ENCODE measurements around the gene WWTR1.

The WWTR1 gene

DNA sequence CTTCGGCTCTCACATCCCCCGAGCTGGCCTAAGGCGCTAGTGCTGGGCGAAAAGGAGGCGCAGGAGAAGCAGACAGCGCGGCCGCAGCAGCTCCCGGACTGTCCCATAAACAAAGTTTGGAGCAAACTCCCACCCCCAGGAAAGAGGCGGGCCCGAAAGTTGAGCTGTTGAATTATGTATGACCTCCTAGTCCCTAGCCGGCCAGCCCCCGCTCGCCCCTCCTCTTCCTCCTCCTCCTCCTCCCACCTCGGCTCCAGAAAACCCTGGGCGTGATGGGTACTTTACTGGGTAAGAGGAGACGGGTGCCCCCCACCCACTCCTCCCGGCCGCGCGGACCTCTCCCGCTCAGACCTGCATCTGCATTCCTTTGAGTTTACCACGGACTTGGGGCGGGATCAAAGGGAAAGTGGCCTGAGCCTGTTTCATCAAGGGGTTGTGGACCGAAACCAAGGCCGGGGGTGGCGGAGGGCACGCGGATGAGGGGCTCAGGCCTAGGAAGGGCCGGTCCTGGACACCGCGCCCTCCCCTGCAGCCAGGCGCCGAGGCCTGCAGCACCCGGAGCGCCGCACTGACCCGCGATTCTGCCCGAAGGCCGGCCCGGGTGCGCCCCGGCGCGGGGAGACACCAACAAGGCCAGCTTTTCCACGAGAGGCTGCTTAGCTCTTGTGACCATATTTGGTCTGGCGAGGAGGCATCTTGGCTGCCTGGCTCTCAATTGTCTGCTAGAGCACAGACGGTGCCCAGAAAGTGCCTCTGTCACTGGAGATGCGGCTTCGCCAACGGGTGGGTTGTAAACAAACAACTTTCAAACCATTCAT is at the start of gene WWTR1:
WWTR1 (minus strand) TSS at position 100 of the 818 bp plus-strand sequence. CDS start 719 bp downstream, outside the sequence.
- no peak for DNase-seq (ENCODE audit: low read depth in 3 of 3, low spot score in 1 of 3)

DNA sequence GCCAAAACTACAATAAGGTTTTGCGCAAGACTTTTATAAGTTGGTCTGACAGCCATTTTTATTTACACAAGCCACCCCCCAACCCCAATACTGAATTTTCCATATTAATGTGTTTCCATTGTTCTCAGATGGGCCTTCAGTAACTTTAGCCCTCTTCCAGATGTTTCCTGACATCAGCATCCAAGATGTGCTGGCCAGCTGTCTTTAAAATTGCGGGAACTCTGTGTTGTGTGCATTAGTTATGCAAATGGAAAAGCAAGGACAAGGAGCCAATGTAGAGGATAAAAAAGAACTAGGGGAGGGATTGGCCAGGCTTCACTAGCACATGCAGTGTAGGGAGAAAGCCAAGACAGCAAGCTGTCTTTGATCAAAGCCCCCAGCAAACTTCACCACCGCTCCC is 49.1 kb upstream of the WWTR1 start:
- no peak for DNase-seq (ENCODE audit: low read depth in 3 of 3, low spot score in 1 of 3)

DNA sequence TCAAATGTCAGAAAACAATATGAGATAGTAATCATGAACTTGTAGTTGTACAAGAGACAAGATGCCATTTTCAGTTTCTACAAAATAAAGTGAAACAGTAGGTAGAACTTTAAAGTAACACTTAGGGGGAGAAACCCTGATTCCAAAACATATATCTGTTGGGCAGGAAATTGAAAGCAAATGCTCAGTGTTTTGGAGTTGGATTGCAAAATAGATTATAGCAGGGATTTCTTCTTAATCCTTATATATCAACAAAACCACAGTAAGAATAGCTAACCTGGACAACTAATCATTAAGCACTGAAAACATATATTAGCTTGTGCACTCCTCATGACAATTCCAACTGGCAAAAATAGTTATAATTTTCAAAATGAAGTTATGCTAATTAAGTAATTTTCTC is 47.6 kb upstream of the WWTR1 start:
- no peak for DNase-seq (ENCODE audit: low read depth in 3 of 3, low spot score in 1 of 3)

DNA sequence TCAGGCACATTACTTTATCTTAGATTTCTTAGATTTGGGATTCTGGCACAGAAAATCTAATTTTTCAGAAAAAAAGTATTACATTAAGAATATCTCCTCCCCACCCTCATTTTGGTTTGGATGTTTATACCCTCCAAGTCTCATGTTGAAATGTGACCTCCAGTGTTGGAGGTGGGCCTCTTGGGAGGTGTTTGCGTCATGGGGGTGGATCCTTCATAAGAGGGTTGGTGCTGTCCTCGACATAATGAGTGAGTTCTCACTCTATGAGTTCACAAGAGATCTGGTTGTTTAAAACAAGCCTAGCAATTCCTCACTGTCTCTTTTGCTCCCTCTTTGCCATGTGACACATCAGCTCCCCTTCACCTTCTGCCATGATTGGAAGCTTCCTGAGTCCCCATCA is 45.6 kb upstream of the WWTR1 start:
- DNase-seq (ENCODE audit: low read depth in 3 of 3, low spot score in 1 of 3) = no peak

DNA sequence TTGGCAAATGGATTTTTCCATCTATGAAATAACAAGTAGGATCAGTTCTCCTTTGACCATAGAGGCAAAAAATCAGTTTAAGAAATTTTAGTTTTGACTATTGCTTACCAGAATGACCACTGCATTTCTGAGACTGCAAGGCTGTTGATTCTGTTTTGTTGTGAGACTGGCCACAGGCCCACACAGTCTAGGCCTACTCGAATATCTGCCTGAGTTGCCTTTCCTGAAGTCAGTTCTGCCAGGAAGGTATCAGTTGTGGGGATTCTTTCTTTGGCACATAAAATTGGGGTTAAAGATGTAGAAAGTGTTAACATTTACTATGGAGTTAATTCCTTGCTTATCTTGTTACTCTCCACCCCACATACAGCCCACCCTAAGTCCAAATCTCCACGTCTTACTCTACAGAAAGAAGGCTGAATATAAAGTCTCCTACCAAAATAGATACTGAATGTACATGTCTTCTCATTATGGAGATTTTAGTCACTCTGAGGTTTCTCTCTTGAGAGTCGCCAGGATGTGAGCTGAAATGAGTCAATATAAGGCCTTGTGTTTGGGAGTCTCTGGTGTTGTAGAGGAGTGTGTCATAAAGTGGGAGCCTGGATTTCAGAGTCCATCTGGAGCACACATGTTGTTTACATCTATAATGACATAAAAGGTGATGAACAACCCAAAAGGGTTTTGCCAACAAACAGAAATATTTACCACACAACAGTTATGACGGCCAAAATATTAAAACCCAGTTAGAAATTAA is 45.0 kb upstream of the WWTR1 start:
- DNase-seq (ENCODE audit: low read depth in 3 of 3, low spot score in 1 of 3) = no peak

DNA sequence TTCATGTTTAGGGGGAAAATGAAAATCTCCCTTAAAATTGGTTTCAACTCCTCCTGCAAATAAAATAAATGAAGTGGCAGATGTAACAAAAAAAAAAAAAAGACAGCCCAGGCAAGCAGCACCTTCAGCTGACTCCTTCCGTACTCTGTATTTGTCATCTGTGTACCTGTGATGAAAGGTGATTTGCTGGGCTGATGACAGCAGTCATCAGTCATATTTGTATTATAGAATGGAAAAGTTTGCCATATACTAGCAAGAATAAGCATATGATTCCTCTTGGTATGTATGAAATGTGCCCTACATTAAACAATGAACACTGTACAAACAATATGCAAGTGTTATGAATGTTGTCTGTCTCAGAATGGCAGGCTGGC is 44.1 kb upstream of the WWTR1 start:
- DNase-seq (ENCODE audit: low read depth in 3 of 3, low spot score in 1 of 3) = no peak

DNA sequence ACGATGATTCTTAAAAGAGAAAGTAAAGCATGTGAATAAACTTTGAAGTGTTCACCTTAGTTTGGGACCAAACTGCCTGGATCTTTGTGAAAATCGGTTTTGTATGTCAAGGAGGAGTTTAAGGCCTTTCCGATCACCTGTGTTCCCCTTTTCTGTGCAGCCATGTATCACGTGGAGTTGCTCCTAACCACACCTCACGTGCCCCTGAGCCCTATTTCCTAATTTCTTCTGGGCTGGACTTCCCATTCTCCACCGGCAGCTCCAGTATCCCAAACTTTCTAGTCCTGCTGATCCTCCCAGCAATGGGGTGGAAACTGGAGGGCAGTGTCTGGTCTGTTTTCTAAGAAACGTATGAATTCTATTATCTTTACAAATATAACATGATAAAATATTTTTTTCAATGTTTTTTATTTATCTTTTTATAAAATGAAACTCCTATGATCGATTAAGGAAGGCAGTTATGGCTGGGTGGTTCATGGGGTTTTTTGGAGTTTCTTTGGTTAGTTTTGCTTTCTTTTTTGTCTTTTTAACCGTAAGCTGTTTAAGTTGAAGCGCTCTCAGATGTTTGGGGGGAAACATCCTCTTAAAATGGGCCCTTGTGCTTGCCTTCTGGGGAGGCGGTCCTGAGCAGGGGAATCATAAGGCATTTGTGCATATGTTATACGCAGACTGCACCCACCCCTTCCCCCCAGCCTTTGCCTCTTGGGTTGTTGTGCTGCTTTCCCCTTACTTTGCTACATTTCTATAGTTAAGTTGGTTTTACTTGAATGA is 43.6 kb upstream of the WWTR1 start:
- DNase-seq (ENCODE audit: low read depth in 3 of 3, low spot score in 1 of 3) = no peak

DNA sequence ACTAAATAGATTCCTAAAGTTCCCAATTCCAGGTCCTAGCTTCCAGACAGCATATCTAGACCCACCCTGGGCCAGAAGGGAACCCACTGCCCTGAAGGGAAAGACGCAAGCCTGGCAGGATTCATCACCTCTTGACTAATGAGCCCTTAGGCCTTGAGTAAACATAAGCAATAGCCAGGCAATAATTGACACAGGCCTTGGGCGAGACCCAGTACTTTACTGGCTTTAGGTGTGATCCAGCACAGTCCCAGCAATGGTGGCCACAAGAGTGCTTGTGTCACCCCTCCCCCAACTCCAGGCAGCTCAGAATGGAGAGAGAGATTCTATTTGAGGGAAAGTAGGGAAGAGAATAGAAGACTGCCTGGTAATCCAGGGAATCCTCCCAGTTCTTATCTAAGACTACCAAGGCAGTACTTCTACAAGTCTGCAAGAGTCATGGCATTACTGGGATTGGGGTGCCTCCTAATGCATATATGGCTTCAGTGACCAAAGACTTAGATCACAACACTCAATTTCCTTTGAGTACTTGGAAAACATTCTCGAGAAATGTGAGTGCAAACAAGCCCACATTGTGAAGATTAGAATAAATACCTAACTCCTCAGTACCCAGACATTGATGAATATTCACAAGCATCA is 30.4 kb upstream of the WWTR1 start:
- no peak for DNase-seq (ENCODE audit: low read depth in 3 of 3, low spot score in 1 of 3)

DNA sequence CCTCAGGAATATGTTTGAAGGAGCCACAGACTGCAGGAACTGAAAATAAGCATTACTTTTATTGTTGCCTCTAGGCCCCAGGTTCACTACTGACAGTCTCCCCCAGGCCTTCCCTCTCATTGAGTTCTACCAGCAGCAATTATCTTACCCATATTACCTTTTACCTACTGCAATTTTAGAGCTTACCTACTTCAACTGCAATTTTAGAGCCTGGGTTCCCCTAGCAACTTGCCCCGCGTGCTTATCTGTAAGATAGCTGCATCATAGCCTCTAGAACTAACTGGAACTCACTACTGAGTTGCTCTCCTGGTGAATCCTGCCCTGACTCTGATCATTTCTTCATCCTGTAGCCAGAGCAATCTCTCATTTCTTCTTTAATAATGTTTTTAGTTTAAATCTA is 29.2 kb upstream of the WWTR1 start:
- DNase-seq (ENCODE audit: low read depth in 3 of 3, low spot score in 1 of 3) = no peak

DNA sequence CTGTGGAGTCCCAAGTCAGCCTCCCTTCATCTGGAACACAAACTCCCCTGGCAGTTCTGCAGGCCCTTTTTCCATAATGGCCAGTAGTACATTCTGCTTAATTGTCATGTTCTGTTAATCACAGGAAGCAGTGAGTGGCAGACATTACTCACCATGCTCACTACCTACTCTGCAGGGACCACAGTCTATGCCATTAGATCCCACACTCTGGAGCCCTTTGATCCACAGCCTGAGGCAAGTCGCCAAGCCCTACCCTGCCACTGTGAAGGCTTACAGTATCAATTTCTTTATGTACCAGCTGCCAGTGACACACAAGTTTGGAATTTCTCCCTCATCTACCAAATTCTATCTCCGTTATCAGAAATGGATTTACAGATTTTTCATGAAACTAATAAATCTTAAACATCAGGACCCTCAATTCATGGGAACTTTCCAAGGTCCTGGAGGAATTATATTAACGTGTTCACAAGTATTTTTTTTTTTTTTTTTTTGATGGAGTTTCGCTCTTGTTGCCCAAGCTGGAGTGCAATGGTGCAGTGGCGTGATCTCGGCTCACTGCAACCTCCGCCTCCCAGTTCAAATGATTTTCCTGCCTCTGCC is 20.6 kb upstream of the WWTR1 start:
- DNase-seq (ENCODE audit: low read depth in 3 of 3, low spot score in 1 of 3) = no peak

DNA sequence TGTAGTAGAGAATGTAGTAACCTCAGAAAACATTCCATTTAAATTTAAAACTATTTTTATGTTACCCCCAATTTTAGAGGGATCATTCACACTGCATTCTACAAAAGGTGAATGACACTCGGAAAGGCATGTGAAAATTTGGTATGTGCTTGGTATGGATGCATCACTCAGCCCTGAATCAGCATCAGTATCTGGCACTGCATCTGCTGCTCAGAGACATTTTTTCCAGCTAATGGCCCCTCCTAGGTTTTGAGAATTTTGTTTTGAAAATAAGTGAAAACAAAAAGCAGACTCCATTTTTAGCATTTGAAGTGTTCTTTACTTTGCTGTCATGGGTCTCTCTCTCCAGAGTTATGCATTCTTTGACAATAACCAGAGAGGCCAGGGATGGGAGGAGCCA is 15.6 kb upstream of the WWTR1 start:
- DNase-seq (ENCODE audit: low read depth in 3 of 3, low spot score in 1 of 3) = no peak

DNA sequence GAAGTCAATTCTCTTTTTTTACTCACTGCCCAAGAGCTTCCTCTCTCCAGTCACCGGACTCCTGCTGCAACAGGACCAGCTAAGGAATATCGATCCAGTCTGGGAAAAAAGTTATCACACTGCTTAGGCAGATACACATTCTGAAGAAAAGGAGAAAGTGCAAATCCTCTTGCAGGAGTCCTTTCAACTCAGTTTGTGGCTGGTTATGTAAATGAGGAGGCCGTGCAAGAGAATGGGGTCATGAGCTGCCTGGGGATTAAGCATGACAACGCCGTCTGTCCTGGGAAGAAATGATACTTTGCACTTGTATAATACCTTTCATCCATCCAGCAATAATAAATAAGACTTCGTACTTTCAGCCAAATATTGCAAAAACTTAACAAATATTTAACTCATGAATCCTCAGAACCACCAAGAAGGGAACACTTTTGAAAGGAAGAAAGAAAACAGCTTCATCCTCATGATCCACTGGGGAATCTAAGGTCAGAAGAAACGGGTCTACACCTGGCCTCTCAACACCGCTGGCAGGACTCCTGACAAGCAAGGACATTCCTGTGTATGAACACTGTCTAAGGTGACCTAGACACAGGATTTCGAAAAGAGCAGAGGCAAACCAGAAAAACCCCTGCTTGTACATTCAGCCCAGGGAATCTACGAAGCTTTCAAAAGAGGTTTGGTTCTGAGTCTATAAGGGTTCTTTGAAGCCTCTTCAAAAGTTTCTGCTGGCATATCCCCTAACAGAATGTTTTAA is 13.1 kb upstream of the WWTR1 start:
- no peak for DNase-seq (ENCODE audit: low read depth in 3 of 3, low spot score in 1 of 3)

DNA sequence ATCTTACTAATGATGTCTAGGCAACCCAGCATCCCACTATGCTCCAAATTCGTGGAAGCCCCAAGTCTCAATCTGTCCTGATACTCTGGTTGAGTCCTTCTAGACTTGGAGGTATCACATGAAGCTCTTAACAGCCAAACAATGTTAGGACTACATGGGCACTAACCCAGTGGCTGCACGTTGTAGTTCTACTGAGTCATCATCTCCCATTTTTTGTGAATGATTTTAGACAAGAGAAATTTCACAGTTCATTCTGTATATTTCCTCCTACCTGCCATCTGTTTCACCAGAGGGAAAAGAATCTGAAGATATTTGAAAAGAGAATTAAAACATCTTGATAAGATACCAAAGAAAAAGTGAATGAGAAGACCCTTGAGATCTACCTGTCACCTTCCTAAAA is 9.8 kb upstream of the WWTR1 start:
- no peak for DNase-seq (ENCODE audit: low read depth in 3 of 3, low spot score in 1 of 3)

DNA sequence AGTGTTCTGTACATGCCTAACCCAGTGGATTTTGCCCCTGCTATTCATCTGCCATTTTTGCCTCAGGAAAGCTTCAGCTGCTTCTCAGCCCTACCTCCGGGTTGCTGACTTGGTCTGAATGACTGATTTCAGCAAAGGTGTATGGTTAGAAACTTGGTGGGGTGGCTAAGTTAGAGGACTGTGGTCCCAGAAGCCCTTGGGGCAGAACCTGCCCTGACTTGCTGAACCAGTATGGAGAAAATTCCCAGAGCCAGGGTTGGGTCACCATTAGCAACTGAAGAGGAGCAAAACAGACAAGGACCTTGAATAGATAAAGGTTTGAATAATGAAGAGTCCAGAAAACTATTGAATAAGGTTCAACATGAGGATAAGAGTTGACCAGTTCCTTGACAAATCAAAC is 6.1 kb upstream of the WWTR1 start:
- no peak for DNase-seq (ENCODE audit: low read depth in 3 of 3, low spot score in 1 of 3)

DNA sequence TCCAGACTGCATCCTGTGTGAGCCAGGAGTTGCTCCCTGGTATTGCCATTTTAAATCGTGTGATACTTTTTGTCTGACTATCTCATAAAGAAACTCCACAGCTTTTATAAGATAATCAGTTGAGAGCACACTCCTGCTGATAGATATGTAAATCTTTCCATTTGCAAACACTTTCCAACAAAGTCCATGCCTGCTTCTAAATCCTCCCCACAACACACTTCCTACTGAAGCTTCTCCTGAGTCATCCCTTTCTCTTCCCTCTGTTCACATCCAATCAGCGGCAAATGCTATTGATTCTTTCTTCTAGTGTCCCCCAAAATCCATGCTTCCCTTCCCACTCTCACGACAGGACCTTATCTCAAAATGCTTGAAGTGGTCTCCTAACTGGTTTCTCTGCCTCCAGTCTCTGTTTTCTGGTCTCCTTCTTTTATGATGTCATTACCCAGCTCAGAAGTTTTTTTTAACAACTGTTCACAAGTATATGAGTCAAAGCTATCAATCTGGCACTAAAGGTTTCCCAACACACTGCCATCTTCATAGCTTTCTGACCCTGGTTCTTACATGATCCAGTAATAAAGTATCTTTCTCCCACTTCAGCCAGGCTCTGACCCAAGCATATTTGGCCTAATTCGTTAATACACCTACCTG is 4.5 kb upstream of the WWTR1 start:
- DNase-seq (ENCODE audit: low read depth in 3 of 3, low spot score in 1 of 3) = no peak

DNA sequence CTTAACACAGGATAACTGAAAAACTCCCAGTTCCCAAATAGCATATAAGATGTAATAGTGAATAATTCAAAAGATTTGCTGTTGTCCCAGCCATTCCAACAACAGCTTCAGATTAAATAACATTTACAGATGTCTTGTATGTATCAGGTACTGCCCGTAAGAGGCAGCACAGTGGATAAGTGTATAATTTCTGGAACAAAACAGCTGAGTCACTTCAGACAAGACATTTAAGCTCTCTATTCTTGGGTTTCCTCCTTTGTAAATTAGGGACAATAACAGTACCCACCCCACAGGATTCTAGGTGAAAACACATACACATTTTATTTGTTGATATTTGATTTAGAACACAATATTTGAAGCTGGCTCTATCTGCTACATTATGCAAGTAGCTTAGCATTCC is 2.6 kb upstream of the WWTR1 start:
- DNase-seq (ENCODE audit: low read depth in 3 of 3, low spot score in 1 of 3) = no peak

DNA sequence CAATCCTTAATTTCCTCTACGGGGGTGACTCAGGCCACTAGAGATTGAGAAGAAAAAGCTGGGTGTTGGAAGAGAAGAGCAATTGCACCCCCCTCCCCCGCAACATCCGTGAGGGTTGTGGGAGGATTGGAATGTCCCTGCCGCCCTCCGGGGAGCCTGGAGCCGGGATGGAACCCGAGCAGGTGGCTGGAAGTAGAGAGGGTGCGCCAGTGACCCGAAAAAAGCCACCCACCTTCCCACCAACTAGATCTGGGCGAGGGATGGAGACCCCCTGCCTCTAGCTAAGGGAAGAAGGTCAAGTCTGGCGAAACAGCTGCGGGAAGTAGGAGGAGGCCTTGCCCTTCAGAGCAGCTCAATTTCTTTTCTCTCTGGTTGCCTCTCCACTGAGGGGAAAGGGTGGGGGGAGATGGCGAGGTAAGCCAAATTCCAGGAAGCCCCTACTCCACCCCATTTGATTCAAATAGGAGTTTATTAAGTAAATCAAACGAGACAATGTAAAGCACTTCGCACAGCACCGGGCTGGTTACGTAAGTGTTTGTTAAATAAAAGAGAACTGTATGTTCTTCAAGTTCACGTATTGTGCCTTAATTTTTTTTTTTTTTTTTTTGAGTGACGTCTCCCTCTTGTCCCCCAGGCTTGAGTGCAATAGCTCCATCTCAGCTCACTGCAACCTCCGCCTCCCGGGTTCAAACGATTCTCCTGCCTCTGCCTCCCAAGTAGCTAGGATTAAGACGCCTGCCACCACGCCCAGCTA is 1.1 kb upstream of the WWTR1 start:
- no peak for DNase-seq (ENCODE audit: low read depth in 3 of 3, low spot score in 1 of 3)

DNA sequence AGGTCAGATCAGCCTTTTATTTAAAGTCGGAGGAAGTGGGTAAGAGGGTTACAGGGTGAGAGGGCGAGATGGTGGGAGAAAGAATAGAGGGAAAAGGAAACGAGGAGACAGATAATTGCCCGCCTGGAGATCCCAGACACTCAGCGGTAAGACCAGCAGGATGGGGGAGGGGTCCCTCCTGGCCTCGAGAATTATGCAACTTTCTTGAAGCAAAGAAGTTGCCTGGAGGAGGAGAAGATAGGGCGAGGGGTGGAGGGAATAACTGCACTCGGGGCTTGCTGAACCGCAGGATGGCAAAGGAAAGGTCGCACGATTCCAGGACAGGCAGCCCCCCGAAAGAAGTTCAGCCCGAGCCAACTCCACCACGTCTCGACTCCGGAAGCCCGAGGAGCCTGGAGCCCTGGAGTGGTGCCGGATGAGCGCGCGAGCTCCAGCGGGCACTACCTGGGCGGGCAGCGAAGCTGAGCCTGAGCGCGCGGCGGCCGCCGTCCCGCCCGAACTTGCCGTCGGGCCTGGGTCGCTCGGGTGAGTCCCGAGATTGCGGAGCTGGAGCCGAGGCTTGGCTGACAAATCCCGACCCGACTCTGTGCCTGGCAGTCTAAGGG is 402 bp downstream of the WWTR1 start:
- no peak for DNase-seq (ENCODE audit: low read depth in 3 of 3, low spot score in 1 of 3)

Data from stimulated activated CD4-positive, alpha-beta T cell treated with anti-CD3 and anti-CD28 coated beads, TNF-alpha, amount 100 ng/mL, for 1 hour (primary cell).